Mesothelial cell of epicardium (in vitro differentiated cells): ENCODE measurements around the gene TTLL3. TPM values are rescaled to one million over a fixed set of nuclear protein-coding genes. Genes with fewer than 3 reads are reported as not detected.

Experiments used
- DNase-seq, 2 experiments: peaks; one replicate each; pipeline ENCODE4 v3.0.0; 2021; ENCODE audit warnings: low spot score in 2 of 2; ENCODE audit not compliant: unreplicated experiment in 2 of 2
- H3K27ac Mint-ChIP-seq: 2 replicates; pipeline ENCODE4 v1.8.0; 2021; ENCODE audit warnings: mixed read lengths
- H3K27me3 Mint-ChIP-seq: 2 replicates; pipeline ENCODE4 v1.8.0; 2021; ENCODE audit warnings: low read depth, mixed read lengths
- H3K36me3 Mint-ChIP-seq: 2 replicates; pipeline ENCODE4 v1.8.0; 2021; ENCODE audit warnings: mixed read lengths
- H3K4me1 Mint-ChIP-seq: 2 replicates; pipeline ENCODE4 v1.8.0; 2021; ENCODE audit warnings: mixed read lengths
- H3K4me3 Mint-ChIP-seq: 2 replicates; pipeline ENCODE4 v1.8.0; 2021; ENCODE audit warnings: mild to moderate bottlenecking, moderate library complexity, mixed read lengths
- H3K9me3 Mint-ChIP-seq: 2 replicates; pipeline ENCODE4 v1.8.0; 2021; ENCODE audit warnings: mixed read lengths
- total RNA-seq: library from RNA; stranded (reverse); gene quantifications from 3 replicates; pipeline ENCODE4 v1.2.1, GENCODE V29; 2021
- TF ChIP-seq, protein P1 (sequence below): fragments of 200-600 bp; sonication (generic); IDR thresholded peaks from one replicate; pipeline ENCODE4 v1.5.0; 2021; ENCODE audit warnings: antibody characterized with exemption; ENCODE audit not compliant: unreplicated experiment

TTLL3 gene
- total RNA-seq, 1 donor from 2014 or later, result 119 TPM

DNA sequence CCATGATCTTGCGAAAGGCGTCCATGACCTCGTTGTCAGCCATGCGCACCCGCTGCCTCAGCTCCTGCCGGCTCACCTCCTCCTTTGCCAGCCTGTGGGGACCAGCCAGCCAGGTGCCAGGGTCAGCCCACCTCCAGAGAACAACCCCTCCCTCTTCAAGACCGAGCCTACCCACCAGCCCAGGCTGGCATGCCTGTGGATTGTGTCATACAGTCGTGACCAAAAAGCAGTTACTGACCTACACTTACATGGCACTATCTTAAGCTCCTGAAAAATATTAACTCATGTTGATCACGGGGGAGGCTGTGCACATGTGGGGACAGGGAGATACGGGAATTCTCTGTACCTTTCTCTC lies 29.6 kb upstream of the TTLL3 start:
- TF ChIP-seq, protein P1, sequence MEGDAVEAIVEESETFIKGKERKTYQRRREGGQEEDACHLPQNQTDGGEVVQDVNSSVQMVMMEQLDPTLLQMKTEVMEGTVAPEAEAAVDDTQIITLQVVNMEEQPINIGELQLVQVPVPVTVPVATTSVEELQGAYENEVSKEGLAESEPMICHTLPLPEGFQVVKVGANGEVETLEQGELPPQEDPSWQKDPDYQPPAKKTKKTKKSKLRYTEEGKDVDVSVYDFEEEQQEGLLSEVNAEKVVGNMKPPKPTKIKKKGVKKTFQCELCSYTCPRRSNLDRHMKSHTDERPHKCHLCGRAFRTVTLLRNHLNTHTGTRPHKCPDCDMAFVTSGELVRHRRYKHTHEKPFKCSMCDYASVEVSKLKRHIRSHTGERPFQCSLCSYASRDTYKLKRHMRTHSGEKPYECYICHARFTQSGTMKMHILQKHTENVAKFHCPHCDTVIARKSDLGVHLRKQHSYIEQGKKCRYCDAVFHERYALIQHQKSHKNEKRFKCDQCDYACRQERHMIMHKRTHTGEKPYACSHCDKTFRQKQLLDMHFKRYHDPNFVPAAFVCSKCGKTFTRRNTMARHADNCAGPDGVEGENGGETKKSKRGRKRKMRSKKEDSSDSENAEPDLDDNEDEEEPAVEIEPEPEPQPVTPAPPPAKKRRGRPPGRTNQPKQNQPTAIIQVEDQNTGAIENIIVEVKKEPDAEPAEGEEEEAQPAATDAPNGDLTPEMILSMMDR, result no peak
- Mint-ChIP-seq H3K4me3 (no peak overlapping the region), H3K27ac (no peak overlapping the region), H3K27me3 (no peaks in the 10 kb centered on the region), H3K9me3 (no peaks in the 10 kb centered on the region), H3K36me3 (peaks cover 20% of the 10 kb centered on the region), H3K4me1 (no peaks in the 10 kb centered on the region)
- no peak for DNase-seq

GRCh38 chr3:9780910-9781309 lies 29.2 kb upstream of the TTLL3 start:
- no peak overlapping the region for H3K27ac Mint-ChIP-seq
- TF ChIP-seq, protein P1, result no peak
- no peaks in the 10 kb centered on the region for H3K27me3 Mint-ChIP-seq
- H3K9me3 Mint-ChIP-seq, result no peaks in the 10 kb centered on the region
- H3K4me1 Mint-ChIP-seq, result no peaks in the 10 kb centered on the region
- H3K36me3 Mint-ChIP-seq, result peaks cover 22% of the 10 kb centered on the region
- DNase-seq, result no peak
- H3K4me3 Mint-ChIP-seq, result no peak overlapping the region

DNA sequence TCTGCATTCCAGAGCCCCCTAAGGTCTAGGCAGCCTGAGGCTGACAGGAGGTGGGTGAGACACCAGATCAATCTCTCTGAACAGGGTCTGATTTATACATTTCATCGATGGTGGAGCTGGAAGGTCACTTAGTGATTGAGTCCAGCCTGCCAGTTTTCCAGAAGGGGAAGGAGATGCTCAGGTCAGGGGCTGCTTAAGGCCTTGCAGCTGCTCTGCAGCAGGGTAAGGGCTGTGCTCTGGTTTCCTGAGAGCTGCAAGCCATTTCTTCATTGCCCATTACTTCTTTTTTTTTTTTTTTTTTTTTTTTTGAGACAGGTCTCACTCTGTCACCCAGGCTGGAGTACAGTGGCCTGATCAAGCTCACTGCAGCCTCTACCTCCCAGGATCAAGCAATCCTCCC lies 28.5 kb upstream of the TTLL3 start:
- Mint-ChIP-seq H3K27me3 (no peaks in the 10 kb centered on the region), H3K9me3 (no peaks in the 10 kb centered on the region), H3K4me1 (no peaks in the 10 kb centered on the region), H3K4me3 (no peak overlapping the region), H3K27ac (no peak overlapping the region), H3K36me3 (peaks cover 25% of the 10 kb centered on the region)
- no peak for DNase-seq
- TF ChIP-seq, protein P1, result no peak

- TF ChIP-seq, protein P1, result no peak
- no peaks in the 10 kb centered on the region for H3K27me3 Mint-ChIP-seq
- no peaks in the 10 kb centered on the region for H3K4me1 Mint-ChIP-seq
- no peaks in the 10 kb centered on the region for H3K9me3 Mint-ChIP-seq
- no peak overlapping the region for H3K4me3 Mint-ChIP-seq
- no peak for DNase-seq
- H3K27ac Mint-ChIP-seq, result no peak overlapping the region
- peaks cover 29% of the 10 kb centered on the region for H3K36me3 Mint-ChIP-seq
Observed at GRCh38 chr3:9781978-9782603, 28.0 kb upstream of the TTLL3 start.

- no peaks in the 10 kb centered on the region for H3K27me3 Mint-ChIP-seq
- H3K9me3 Mint-ChIP-seq, result no peaks in the 10 kb centered on the region
- no peak overlapping the region for H3K27ac Mint-ChIP-seq
- H3K36me3 Mint-ChIP-seq, result peaks cover 35% of the 10 kb centered on the region
- H3K4me1 Mint-ChIP-seq, result no peaks in the 10 kb centered on the region
- no peak overlapping the region for H3K4me3 Mint-ChIP-seq
- no peak for DNase-seq
- TF ChIP-seq, protein P1, result no peak
Observed at GRCh38 chr3:9782770-9783169, 27.3 kb upstream of the TTLL3 start.

- H3K4me3 Mint-ChIP-seq, result no peak overlapping the region
- H3K27me3 Mint-ChIP-seq, result no peaks in the 10 kb centered on the region
- H3K27ac Mint-ChIP-seq, result no peak overlapping the region
- no peaks in the 10 kb centered on the region for H3K4me1 Mint-ChIP-seq
- no peaks in the 10 kb centered on the region for H3K9me3 Mint-ChIP-seq
- H3K36me3 Mint-ChIP-seq, result peaks cover 37% of the 10 kb centered on the region
- DNase-seq, result no peak
- TF ChIP-seq, protein P1, result no peak
Observed at GRCh38 chr3:9783954-9784353, 26.1 kb upstream of the TTLL3 start.
